NK-92 (cell line): ENCODE data around the gene CNN3.

Experiments
- DNase-seq: peaks from one replicate; lab custom pipeline; 2025; ENCODE audit not compliant: unreplicated experiment; lab: John Stamatoyannopoulos, UW

CNN3 gene

GRCh38 chr1:94926915-94927404, at the start of gene CNN3:
CNN3 (minus strand) TSS chr1:94927110; CDS start chr1:94926894, 216 bp downstream.
- no peak for DNase-seq

DNA sequence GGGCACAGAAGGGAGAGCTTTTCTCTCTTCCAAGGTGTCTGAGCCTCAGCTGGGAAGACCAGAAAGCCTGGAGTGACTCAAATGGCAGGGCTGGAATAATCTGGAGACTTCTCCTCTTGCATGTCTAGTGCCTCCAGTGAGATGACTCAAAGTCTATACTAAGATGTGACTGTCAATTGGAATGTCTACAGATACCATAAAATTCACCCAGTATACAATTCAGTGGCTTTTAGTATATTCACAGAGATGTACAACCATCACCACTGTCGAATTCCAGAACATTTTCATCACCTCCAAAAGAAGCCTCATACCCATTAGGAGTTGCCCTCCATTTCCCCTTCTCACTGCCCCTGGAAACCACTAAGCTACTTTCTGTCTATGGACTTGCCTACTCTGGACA, 47.9 kb upstream of the CNN3 start:
- no peak for DNase-seq

DNA sequence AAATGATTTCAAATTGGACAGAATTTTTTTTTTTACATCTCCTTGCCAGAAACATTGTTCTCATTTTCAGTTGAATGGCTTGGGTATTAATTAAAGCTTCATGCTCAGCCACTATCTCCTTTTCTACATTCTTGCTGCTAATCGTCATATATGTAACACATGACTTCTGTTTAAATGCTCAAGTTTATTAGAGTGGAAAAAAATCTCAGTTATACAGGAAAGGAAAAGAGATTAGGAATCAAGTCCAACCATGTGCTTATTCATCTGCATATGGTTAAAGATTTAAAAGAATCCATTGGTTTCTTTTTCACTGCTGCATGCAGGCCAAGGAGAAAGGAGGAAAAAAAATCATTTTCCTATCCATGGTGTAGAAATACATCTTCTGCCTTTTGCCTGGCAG, 47.3 kb upstream of the CNN3 start:
- no peak for DNase-seq

- DNase-seq: no peak
Measured at GRCh38 chr1:94973309-94973922, 46.5 kb upstream of the CNN3 start.

- no peak for DNase-seq
Measured at GRCh38 chr1:94971491-94971924, 44.6 kb upstream of the CNN3 start.

DNA sequence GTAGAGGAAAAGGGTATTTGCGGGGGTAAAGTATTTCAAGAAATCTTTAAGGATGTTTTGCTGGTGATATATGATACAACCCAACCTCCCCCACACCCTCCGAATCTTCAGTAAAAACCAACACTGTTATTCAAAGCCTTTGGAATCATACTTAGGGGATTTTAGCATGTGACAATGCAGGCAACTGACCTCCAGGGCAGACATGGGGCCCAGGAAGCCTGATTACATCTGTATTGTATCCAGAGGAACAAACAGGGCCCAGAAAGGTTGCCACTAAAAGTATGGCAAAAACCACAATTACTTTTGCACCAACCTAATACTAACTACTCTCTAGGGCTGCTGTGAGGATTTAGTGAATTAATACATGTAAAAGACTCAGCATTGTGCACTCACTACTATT, 43.9 kb upstream of the CNN3 start:
- DNase-seq: no peak

DNA sequence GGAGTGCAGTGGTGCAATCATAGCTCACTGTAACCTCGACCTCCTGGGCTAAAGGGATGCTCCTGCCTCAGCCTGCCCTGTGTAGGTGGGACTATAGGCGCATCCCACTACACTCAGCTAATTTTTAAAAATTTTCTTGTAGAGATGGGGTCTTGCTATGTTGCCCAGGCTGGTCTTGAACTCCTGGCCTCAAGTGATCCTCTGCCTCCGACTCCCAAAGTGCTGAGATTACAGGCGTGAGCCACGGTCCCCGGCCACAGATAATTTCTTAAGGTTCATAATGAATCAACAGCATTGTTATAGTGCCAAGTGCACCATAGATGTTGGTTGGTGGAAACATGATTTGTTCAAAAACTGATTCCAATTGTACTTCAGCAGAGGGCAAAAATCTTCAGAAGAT, 42.2 kb upstream of the CNN3 start:
- DNase-seq: no peak

GRCh38 chr1:94966033-94966432, 39.1 kb upstream of the CNN3 start:
- DNase-seq: no peak

- no peak for DNase-seq
Measured at GRCh38 chr1:94963864-94964263, 37.0 kb upstream of the CNN3 start.

DNA sequence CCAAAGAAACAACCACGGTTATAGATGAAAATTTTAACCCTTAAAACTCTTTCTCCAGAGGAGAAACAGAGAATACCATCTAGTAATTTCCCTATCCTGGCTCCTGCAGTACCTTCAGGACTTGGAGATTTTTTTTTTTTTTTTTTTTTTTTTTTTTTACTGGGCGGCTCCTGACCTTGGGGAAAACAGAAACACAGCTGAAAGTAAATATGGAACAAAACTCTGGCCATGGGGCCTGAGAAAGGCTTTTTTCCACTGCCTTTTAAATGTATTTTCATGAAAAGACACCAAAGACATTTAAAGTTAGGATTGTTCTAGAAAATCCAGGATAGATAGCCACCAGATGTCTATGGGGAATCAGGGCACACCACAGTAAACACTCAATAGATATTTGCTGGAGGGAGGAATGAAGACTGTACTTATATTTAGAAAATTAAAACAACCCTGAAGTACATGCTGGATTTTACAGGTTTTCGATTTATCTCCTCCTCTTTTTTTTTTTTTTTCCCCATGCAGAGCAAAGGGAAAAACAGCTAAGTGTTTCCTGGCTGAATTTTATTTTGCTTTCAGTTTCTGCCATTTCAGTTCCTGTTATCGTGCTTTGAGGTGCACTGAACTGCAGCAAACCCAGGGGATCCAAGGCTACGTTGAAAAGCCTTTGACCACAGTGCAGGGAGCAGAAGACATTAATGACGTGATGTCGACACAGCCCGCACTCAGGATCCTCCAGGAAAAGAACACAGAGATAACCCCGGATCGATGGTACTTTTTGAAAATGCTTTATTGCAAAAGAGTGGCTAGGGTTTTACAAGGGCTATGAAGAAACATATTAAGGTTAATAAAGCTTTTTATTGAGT, 35.7 kb upstream of the CNN3 start:
- DNase-seq: no peak

DNA sequence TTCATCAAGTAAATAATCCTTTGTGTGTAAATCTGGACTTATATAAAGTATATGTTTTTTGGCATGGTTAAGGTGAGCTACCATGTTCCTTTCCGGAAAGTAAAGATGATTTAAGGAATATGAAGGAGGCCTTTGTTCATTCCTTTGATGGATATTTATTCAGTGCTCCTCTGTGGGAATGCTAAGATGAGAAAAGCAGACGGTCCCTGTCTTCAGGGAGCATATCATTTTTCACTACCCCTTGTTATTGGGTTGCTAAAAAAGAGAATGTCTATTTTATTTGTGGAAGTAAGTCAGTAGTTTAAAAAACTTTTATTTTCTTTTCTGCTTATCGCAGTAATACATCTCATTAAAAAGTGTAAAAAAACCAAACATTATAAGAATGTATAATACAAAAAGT, 35.1 kb upstream of the CNN3 start:
- no peak for DNase-seq

- DNase-seq: no peak
Measured at GRCh38 chr1:94961582-94961981, 34.7 kb upstream of the CNN3 start.

GRCh38 chr1:94958081-94958480, 31.2 kb upstream of the CNN3 start:
- no peak for DNase-seq

DNA sequence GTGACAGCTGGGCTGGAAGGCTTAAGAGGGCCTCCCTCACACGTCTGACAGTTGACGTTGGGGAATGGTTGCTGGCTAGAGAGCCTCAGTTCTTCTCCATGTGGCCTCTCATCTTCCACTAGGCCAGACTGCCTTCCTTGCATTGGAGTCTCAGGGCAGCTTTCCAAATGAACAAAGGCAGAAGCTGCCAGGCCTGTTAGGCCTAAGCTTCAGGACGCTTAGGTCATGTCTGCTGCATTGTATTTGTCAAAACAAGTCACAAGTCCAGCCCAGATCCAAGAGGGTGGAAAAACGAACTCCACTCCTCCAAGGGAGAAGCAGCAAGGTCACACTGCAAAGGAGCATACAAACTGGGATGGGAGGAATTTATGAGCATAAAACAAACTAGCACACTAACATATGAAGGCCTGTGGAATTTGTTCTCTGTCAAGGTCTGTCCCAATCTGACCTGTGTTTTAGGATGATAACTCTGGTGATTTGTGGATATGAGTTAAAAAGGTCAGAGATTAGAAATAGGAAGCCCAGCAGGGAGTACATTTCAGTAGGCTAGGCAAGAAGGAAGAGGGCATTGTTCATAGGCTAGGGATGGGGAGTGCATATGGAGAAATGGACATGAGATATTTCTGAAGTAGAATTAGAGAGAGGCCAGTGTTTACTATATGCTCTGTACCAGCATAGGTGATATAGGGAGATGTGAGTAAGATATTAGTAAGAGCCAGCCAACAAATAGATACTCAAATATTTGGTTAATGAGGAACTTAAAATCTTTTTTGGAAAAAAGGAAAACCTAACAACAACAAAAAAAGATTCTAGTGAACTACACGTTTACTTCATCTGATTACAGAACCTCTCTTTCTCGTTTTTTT, 29.1 kb upstream of the CNN3 start:
- DNase-seq: no peak

- DNase-seq: no peak
Measured at GRCh38 chr1:94954263-94955220, 27.6 kb upstream of the CNN3 start.

DNA sequence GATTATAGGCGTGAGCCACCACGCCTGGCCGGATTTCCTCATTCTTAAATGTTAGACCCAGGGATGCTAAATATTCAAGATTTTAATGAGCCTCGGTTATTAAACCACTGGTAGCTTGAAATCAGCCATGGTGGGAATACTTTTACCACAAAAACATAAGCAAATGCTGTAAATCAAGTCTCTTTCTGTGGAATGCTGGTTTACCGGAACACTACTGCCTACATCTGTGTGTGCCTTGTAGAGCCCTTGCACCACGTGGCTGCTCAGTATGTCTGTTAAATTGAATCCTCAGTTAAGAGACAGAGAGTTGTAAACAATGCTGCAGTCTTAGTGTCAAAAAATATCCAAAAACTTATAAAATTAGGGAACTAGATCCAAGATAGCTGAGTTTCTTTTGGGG, 26.8 kb upstream of the CNN3 start:
- DNase-seq: no peak

DNA sequence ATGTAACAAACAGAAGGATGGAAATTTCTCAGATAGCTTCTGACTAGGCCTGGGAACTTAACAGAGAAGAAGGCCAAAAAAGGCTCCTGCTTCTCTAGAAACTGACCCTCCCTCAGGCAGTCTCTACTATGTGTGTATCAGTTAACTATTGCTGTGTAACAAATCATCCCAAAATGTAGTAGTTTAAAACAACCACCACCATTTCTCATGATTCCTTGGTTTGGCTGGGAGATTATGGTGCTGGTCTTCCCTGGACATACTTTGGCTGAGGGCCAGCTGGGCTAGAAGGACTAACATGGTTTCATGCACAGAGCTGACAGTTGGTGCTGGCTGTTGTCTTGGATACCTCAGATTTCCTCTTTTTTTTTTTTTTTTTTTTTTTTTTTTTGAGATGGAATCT, 26.2 kb upstream of the CNN3 start:
- no peak for DNase-seq

- no peak for DNase-seq
Measured at GRCh38 chr1:94952539-94952938, 25.6 kb upstream of the CNN3 start.

GRCh38 chr1:94951509-94952208, 24.7 kb upstream of the CNN3 start:
- no peak for DNase-seq

- DNase-seq: no peak
Measured at GRCh38 chr1:94951046-94951445, 24.1 kb upstream of the CNN3 start.
